HuH-7.5 (cell line): ENCODE results near the gene NCOR2.
"Not testable (repeated sequence)": the region's sequence is repeated elsewhere in the genome, so short reads cannot be mapped to it uniquely, and the experiment has no call there.

ENCODE experiments used
- DNase-seq: peaks from one replicate; pipeline ENCODE4 v3.0.0; 2011; ENCODE audit warnings: low spot score

Gene NCOR2

DNA sequence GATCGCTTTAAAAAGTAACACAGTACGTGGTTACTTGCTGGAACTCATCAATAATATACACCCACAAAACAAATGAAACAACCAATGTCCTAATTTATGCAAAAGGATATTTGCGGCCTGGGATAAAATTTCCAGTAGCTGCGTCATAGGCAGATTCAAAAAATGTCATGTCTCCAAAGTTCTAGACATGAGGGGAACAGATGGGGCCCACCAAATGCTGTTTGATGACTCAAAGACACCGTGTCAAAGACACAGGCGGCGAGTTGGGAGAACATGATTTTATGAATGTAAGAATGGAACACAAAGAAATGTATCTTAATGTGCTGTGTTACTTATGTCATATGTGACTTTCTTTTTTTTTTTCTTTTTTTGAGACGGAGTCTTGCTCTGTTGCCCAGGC is 34.3 kb upstream of the NCOR2 start:
- DNase-seq: no peak

DNA sequence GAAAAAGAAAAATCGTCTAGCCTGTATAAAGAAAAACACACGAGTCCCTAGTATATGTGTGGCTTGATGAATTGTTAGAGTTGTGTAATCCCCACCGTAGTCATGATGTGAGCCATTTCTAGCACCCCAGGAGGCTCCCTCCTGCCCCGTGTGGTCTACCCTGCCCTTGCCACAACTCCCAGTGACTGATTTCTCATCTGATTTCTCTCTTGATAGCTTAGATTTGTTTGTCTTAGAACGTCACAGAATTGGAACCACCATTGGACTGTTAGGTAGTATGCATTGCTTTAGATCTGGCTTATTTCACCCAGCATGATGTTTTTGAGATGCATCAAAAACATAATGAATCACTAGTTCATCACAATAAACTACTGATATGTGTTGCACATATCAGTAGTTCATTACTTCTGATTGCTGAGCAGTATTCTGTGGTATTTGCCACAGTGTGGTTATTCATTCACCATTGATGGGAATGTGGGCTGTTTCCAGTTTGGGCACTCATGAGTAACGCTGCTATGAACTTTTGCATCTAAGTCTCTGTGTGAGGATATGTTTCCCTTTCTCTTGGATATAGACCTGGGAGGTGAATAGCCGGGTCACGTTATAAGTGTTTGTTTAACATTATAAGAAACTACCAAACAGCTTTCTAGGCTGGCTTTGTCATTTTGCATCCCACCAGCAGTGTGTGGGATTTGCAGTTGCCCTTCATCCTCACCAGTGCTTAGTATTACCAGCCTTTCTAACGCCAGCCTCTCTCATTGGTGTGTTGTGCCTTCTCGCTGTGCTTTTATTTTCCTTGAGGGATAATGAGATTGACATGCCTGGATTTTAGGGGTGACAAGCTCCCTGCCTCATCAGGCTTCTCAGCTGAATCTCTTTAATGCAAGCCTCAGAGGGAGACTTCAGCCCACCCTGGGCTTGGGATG is 31.9 kb upstream of the NCOR2 start:
- DNase-seq: no peak

DNA sequence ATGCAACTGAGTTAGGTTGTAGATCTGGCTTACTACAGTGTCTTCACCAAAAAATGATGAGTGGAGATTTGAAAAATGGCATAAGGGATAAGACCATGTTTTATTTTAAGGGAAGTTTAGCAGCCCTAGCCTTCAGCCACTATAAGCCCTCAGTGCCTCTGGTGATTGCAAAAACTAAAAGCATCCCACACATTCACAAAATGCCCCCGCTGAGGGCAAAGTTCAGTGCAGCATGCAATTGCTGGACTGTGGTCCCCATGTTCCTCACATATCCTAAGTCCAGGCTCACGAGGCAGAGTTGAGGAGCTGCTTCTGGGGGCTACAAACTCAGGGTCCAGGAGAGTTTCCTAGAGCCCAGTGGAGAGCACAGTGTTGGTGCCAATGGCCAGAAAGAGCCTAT is 29.6 kb upstream of the NCOR2 start:
- DNase-seq: no peak

DNA sequence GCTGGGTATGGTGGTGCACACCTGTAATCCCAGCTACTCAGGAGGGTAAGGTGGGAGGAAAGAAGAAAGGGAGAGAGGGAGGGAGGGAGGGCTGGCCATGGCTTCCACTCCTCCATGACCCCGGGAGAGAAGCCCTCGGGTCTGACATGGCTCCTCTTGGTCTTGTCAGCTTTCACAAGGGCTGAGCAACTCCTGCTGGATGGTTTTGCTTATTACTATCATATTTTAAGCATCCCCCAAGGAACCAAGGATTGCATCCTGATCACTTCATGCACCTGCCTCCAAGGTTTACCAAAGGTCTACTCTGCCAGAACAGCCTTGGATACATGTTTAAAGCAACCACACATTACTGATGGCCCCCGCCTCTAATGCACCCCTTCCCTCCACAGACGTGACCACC is 28.0 kb upstream of the NCOR2 start:
- DNase-seq: no peak

DNA sequence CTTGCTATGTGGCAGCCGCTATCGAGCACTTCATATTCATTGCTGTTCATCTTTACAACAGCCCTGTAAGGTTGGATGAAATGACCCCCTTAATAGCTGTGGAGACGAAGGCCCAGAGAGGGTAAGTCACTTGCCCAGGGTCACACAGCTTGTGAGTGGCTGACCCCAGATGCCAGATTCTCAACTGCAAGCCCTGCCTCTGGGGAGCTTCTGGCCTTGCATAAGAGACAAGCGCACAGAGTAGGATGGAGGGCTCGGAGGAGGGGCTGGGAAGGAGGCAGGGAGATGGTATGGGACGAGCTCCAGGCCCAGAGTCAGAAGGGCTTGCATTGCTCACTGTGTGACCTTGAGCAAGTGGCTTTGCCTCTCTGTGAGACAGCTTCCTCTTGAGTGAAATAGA is 27.4 kb upstream of the NCOR2 start:
- no peak for DNase-seq

DNA sequence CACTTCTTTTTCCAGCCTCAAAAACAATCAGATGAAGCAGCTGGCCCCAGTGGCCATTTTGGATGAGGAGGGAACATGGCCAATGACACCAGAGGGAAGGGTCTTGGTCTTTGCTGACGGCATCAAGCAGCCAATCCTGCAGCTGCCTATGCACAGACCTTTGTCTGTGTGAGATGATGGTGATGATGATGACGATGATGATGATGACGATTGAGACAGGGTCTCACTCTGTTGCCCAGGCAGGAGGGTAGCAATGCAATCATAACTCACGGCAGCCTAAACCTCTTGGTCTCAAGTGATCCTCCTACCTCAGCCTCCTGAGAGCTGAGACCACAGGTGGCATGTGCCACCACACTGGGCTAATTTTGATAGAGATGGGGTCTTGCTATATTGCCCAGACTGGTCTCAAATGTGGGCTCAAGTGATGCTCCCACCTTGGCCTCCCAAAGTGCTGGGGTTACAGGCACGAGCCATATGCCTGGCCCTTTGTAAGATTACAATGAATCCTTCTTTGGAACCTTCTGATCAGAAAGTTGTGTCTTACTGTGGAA is 26.5 kb upstream of the NCOR2 start:
- no peak for DNase-seq

DNA sequence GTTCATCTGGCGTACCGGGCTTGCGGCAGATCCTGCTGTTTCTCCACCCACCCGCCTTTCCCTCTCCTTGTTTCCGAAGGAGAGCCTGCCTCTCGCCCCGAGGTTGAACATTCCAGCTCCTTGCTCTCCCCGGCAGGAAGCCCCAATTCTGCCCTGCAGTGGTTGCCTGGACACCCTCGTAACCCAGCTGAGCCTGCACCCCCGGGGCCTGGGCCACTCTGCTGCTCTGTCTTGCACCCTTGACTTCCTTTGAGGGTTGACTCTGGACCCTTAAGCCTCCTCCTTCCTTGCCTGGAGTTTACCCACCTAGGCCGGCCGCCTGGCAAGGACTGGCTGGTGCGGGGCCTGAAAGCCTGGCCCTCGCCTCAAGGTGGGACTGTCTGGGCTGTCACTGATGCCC is 25.8 kb upstream of the NCOR2 start:
- no peak for DNase-seq

DNA sequence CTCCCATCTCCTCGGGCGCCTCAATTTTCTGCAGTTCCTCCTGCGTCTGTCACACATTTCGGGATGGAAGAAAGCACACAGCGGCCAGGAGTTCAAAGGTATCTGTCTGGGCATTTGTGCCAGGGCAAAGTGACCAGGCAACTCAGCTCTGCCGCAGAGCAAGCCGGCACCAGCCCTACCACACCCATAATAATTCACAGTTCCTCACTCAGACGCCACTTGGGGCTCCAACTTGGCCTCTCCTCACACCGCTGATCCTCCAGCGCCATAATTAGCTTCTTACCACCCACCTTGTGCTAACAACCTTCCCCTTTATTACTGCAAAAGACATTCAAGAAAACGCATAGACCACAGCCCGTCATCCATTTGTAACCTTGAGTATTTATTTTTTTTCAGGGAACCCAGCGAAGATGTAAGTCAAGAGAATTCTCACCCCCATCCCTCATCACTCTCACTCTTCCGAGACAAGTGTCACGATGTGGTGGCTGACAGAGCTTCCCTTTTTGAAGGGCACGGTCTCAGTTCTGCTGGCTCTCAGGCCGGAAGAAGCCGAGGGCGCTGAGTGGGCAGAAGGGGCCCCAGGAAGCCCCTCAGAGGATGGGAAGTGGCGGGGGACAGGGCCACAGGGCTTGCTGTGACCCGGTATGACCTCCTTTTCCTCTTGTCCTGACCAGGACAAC is 25.2 kb upstream of the NCOR2 start:
- DNase-seq: no peak

DNA sequence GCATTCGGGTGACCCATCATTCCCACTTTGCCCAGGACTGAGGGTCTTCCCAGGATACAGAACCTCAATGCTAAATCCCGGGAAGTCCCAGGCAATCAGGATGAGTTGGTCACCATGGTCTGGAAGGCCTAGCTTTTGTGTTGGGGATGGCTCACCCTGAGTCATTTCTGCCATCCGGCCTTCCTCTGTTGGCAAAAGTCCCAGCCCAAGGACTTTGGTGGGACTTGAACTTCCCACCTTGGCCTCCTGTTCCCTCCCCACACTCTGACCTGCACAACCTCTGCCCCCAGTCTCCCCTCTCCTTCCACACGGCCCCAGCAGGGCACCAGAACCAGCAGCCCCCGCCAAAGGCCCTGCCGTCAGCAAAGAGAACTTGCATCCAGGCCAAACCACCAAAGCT is 24.6 kb upstream of the NCOR2 start:
- no peak for DNase-seq

DNA sequence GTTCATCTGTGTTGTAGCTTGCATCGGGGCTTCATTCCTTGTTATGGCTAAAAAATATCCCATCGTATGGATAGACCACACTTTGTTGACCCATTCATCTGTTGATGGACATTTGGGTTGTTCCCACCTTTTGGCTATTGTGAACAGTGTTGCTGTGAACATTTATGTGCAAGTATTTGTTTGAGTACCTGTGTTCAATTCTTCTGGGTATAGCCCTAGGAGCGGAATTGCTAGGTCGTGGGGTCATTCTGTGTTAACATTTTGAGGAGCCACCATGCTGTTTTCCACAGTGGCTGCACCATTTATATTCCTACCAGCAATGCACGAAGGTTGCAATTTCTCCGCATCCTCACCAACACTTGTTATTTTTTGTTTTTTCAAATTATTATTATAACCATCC is 23.0 kb upstream of the NCOR2 start:
- no peak for DNase-seq

DNA sequence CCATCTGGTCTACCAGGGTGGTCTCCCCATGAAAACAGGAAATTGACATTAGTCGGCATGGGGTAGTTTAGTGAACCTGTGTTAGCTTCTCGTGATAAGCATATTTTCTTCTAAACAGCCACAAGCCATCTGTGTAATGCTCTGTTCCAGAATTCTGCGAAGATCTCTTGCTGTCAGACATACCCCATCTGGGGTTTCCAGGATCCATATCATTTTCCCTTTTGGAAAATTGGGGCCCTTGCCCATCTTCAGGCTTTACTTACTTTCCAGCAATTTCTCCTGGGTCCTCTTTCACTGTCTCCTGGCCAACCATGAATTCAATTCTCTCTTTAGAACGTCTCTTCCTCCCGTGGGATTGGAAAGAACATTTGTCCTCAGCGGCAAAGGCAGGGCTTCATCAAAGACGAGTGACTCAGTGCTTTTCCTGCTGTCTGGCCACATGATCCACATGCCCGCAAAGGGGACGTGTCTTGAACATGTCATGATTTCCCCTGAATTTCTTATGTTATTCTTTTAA is 21.4 kb upstream of the NCOR2 start:
- DNase-seq: no peak

DNA sequence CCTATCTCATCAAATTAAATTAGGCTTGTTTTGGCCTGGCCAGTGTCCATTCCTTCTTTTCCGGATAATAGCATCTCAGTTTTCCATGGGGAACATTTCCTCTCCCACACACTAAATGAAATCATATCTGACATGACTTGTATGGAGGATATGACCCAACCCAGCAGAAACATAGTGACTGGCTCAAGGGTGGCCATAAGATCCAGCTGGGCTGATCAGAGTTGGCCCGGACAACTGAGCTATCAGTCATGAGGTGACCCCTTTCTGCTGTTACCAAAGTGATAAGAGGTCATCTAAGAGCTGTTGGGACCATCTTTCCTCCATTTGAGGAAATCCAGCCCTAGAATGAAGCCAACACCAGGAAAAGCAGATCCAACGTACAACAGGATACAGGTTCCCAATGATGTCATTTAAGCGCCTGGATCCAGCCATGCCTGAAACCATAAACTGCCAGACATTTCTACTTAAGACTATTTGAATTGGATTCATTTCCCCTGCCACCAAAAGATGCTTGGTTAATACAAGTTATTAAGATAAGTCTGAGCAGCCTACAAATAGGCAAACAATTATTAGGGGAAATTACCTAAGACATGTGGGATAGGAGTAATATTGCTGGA is 20.7 kb upstream of the NCOR2 start:
- DNase-seq: no peak

DNA sequence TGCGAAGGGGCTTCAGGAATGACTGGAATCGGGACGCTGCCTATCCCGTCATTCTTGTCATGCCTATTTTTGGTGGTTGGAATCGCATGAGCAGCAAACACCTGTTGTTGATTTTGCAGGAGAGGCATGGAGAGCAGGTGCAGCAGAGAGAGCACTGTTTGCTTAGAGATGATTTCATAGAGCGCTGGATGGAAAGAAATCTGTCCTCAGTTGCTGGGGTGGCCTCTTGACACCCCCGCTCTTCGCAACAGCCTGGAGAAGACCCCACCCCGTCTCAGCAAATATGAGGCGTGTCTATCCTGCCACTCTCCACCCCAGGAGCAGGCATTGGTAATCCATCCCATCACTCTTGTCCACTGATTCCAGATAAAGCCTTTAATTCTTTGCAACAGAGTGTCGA is 19.3 kb upstream of the NCOR2 start:
- no peak for DNase-seq

DNA sequence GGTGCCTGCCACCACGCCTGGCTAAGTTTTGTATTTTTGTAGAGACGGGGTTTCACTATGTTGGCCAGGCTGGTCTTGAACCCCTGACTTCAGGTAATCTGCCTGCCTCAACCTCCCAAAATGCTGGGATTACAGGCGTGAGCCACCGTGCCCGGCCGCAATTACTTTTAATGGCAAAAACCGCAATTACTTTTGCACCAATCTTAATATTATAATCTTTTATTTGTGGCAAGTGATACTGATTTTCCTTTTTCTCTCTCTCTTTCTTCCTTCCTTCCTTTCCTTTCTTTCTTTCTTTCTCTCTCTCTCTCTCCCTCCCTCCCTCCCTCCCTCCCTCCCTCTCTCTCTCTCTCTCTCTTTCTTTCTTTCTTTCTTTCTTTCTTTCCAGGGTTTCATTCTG is 17.1 kb upstream of the NCOR2 start:
- DNase-seq: not testable (repeated sequence)

DNA sequence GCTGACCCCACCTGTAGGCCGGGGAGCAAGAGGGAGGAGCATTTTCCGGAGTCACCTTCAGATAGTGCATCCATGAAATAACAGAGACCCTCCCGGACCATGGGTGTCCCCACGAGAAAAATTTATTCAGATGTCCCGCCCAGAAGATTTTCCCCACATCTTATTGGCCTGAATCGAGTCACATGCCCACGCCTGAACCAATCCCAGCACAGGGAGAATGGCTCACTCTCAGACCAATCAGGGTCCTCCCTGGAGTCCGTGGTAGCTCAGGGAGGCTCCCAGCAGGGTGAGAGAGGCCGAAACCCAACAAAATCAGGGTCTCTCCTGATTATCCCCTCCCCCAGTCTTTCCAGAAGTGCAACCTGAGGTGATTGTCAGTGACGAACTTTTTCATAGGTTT is 16.4 kb upstream of the NCOR2 start:
- DNase-seq: no peak

DNA sequence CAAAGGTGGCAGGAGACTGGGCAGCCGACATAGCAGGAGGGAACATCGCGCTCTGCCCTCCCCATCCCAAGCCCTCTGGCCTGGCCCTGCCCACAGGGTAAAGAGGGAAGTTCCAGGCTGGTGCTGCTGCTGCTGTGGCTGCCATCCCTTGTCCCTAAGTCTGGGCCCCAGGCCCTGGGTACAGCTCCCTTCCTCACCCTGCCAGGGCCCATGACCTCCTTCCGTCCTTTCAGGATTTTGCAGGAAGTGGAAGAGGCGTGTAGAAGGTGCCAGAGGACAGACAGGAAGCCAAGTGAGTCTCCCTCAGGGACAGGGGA is 14.7 kb upstream of the NCOR2 start:
- no peak for DNase-seq

DNA sequence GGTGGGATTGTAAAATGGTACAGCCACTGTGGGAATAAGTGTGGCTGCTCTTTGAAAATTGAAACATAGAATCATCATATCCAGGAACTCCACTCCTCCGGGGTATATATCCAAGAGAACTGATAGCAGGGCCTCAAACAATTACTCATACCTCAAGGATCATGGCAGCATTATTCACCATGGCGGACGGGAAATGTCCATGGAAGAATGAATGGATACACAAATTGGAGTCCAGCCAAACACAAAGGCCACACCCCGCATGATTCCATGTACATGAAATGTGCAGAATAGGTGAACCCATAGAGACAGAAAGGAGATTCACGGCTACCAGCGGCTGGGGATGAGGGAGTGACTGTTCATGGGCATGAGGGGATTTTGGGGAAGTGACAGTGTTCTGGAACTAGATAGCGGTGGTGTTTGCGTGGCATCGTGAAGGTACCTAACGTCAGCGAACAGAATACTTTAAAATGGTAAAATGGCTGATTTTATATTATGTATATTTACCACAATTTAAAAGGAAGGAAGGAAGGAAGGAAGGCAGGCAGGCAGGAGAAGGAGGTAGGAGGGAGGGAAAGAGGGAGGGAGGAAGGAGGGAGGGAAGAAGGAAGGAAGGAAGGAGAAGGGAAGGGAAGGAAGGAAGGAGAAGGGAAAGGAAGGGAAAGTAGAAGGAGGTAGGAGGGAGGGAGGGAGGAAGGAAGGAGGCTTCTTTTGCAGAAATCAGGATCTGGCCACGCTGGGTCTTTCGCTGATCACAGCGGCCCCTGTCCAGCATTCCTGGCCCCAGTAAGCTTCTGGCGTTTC is 14.1 kb upstream of the NCOR2 start:
- no peak for DNase-seq

DNA sequence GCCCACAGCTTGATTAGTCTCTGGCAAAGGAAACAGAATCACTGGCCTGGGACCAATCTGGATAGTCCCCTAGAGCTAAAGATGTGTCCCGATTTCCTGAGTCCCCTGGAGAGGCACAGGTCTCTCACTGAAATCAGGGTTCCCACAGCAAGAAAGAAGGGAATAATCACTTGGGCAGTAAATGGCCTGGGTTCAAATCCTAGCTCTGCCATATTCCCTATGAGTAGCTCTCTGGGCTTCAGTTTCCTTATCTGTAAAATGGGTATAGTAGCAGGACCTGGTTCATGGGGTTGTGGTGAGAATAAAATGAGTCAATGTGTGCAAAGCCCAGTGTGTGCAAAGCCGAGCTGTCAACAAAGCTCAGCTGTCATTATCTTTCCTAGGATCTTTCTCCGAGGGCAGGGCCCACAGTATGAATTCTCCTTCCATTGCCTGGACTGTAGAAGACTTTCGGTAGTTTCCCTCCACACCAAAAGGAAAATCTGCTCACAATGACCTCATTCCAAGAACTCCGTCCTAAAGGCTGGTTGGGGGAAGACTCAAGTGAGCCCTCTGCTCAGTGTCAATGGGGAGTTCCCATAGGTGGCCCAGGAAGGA is 12.6 kb upstream of the NCOR2 start:
- no peak for DNase-seq

DNA sequence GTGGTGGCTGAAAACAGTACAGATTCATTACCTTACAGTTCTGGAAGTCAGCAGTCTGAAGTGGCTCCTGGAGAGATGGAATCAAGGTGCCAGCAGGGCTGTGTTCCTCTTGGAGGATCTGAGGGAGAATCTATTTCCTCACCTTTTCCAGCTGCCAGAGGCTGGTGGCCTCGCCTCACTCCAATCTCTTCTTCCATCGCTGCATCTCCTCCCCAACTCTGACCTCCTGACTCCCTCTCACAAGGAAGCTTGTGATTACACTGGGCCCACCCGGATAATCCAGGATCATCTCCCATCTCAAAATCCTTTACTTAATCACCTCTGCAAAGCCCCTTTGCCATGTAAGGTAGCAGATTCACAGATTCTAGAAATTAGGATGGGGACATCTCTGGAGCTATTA is 11.4 kb upstream of the NCOR2 start:
- no peak for DNase-seq

DNA sequence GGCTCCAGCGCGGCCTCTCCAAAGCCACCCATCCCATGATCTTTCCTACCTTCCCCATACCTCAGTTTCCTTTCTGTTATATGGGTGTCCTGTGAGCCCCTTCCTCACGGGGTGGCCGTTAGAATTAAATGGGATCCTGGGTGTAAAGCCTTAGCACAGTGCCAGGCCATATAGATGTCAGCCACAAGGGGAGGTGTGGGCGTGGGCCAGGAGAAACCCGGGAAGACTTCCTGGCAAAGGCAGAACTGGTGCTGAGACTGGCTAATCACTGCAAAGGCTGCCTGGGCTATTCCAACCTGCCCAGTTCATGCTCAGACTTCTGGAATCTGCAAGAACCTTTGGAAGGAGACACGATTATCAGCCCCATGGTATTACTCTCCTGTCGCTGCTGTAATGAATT is 11.0 kb upstream of the NCOR2 start:
- no peak for DNase-seq

DNA sequence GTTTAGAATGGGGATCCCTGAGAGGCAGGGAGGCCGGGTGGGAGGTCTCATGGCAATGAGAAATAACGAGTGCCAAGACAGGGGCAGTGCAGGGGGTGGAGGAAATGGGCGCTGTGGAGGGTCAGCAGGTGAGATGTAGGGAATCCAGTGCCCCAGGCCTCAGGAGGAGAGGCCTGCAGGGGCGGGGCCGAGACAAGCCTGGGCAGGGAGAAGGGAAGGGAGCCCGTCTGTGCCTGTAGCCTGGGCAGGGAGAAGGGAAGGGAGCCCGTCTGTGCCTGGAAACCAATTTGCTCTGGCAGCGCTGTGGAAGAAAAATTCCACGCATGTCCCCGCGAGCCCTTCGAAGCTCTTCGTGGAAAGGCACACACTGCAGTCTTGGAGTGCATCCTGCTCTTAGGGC is 10.6 kb upstream of the NCOR2 start:
- DNase-seq: no peak

DNA sequence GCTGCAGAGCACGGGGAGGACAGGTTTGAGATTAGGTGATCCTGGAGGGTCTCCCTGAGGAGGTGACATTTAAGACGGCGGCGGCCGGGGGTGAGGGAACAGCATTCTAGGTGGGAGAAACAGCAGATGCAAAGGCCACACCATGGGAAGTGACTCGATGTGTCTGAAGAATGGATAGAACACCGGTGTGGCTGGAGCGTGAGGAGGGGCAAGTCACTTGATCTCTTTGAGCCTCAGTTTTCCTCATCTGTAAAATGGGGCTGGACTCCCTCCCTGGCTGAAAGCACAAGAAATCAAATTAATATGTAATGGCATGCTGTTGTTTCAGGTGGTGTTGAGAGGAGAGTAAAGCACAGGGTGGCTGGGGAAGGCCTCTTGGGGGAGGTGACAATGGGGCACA is 10.0 kb upstream of the NCOR2 start:
- DNase-seq: no peak
